KOPT-K1 (cell line): Measurements from ENCODE around the gene ESPL1.
"Not testable (repeated sequence)": the region's sequence is repeated elsewhere in the genome, so short reads cannot be mapped to it uniquely, and the experiment has no call there.

Experiments used
- H3K27ac ChIP-seq: fragments of 200-600 bp; sonication (generic); 2 replicates; pipeline ENCODE4 v1.5.1; 2016; ENCODE audit warnings: antibody characterized with exemption, mild to moderate bottlenecking, low read depth, low read length; ENCODE audit not compliant: poor library complexity, severe bottlenecking
- H3K36me3 ChIP-seq: fragments of 200-600 bp; sonication (generic); 2 replicates; pipeline ENCODE4 v1.5.1; 2017; ENCODE audit warnings: antibody characterized with exemption, mild to moderate bottlenecking, low read length, moderate library complexity; ENCODE audit not compliant: insufficient read depth
- H3K9me3 ChIP-seq: fragments of 200-600 bp; sonication (generic); 2 replicates; pipeline ENCODE4 v1.5.1; 2017; ENCODE audit warnings: antibody characterized with exemption, low read length, mild to moderate bottlenecking; ENCODE audit not compliant: insufficient read depth, poor library complexity, severe bottlenecking

Gene ESPL1

GRCh38 chr12:53327435-53328042 lies 59.4 kb downstream of the ESPL1 start:
- Histone ChIP-seq H3K36me3 (no peaks in the 10 kb centered on the region), H3K27ac (no peak overlapping the region), H3K9me3 (no peaks in the 10 kb centered on the region)

- Histone ChIP-seq H3K36me3 (no peaks in the 10 kb centered on the region), H3K9me3 (no peaks in the 10 kb centered on the region), H3K27ac (no peak overlapping the region)
Measured at GRCh38 chr12:53328043-53328435, 59.9 kb downstream of the ESPL1 start.

DNA sequence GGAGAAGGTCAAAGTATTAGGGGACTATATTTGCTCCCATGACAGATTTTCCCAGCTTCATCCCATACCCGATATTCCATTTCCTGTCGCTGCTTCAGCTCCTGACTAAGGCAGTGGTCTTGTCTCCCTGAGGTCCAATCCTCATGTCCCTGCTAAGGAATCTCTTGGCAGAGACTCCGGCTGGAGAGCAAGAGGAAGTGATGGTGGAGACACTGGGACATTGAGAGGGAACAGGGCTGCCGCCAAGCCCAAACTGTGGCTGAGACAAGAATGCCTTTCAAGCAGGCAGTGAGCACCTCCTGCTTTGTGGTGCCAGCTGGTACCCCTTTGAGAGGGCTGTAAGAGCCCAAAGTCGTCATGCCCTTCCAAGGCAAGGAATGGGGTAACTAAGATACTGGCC lies 62.6 kb downstream of the ESPL1 start:
- no peak overlapping the region for H3K27ac ChIP-seq
- H3K36me3 ChIP-seq = no peaks in the 10 kb centered on the region
- no peaks in the 10 kb centered on the region for H3K9me3 ChIP-seq

DNA sequence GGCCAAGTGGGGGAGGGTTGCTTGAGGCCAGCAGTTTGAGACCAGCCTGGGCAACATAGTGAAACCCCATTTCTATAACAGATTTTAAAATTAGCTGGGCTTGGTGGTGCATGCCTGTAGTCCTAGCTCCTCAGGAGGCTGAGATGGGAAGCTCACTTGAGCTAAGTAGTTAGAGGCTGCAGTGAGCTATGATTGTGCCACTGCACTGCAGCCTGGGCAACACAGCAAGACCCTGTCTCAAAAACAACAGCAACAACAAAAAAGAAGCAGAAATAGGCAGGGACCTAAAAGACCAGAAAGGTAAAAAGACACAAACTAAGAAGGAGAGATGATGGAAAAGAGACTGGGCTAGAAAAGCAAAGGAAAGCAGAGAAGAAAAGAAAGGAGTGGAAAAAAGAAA lies 64.2 kb downstream of the ESPL1 start:
- H3K9me3 ChIP-seq, H3K36me3 ChIP-seq, H3K27ac ChIP-seq: not testable (repeated sequence)

- Histone ChIP-seq H3K36me3 (no peaks in the 10 kb centered on the region), H3K27ac (no peak overlapping the region), H3K9me3 (no peaks in the 10 kb centered on the region)
Measured at GRCh38 chr12:53332744-53333143, 64.6 kb downstream of the ESPL1 start.

DNA sequence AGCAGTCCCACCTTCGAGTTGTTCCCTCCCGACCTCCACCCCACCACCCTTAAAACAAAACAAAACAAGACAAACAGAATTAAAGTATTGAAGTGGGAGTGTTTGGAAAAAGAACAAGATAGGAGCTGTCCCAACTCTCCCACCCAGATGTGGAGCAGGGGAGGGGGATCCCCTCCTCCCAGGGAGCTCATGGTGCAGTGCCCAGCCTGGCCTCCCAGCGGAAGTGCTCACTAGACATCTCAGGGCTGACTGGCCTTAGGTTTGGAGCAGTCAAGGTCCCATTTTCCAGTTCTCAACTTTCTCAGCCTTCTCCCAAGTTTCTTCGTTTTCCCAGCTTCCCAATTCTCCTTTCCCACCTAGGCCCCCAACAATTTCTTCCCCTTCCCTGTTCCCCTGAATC lies 65.2 kb downstream of the ESPL1 start:
- no peaks in the 10 kb centered on the region for H3K9me3 ChIP-seq
- no peak overlapping the region for H3K27ac ChIP-seq
- H3K36me3 ChIP-seq = no peaks in the 10 kb centered on the region

GRCh38 chr12:53333845-53334244 lies 65.7 kb downstream of the ESPL1 start:
- Histone ChIP-seq H3K36me3 (no peaks in the 10 kb centered on the region), H3K27ac (no peak overlapping the region), H3K9me3 (no peaks in the 10 kb centered on the region)

- no peaks in the 10 kb centered on the region for H3K36me3 ChIP-seq
- H3K9me3 ChIP-seq = no peaks in the 10 kb centered on the region
- H3K27ac ChIP-seq = no peak overlapping the region
Measured at GRCh38 chr12:53334822-53335221, 66.7 kb downstream of the ESPL1 start.

- Histone ChIP-seq H3K36me3 (no peaks in the 10 kb centered on the region), H3K9me3 (no peaks in the 10 kb centered on the region), H3K27ac (no peak within 1 kb of the TSS)
Measured at GRCh38 chr12:53336181-53336681, 68.1 kb downstream of the ESPL1 start, which contains the start of gene SP7. Gene SP7, minus strand, starts transcription at chr12:53336354. Its CDS starts 708 bp downstream, at chr12:53335646.

DNA sequence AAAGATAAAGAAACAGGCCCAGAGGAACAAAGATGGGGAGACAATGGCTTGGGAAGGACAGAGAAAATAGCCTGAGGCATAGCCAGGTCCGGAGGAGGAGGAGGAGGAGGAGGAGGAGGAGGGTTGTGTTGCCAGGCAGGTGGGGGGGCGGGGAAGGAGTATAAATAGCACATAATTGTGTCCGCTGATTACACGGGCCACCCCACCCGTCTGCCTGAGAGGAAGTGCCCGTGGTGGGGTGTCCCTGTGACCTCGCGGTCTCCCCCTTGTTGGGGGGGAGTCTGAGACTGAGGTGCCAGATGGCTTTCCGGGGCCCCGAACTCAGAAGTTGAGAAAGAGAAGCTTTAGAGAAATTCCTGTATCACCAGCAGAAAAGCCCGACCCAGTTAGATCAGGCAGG lies 69.9 kb downstream of the ESPL1 start:
- H3K36me3 ChIP-seq = no peaks in the 10 kb centered on the region
- no peaks in the 10 kb centered on the region for H3K9me3 ChIP-seq
- no peak overlapping the region for H3K27ac ChIP-seq

DNA sequence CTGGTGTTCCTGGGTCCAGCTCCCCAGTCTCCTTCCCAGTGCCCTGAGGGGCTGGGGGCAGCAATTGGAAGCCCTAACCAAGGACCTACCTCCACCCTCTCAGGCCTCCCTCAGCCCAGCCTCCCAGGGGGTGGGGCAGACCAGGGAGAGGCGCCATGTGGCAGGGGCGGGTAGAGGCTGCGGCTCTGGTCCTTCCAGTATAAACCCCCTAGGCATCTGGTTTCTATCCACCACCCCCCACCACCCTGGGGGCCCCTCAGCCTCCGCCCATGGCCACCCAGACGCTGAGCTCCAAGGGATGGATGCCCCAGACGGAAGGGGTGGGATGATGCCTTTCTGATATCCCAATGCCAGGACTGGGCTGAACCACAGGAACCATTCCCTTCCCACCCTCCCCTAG lies 70.8 kb downstream of the ESPL1 start:
- no peaks in the 10 kb centered on the region for H3K9me3 ChIP-seq
- H3K36me3 ChIP-seq = no peaks in the 10 kb centered on the region
- H3K27ac ChIP-seq = no peak overlapping the region

DNA sequence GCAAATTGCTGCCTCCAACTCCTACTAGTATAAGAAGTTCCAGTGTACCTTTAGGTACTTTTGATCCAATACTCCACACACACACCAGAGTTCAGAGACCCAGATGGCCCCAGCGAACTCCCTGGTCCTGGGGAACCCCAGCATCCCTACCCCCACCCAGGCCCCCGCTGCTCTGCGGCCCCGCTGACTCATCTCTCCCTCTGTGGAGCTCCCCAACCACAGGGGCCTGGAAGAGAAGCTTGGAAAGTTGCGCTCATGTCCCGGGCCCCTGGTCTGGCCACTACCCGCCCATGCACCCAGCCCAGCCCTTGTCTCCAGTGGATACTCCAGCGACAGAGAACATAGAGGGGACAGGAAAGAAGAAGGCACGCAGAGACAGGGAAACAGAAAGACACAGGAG lies 72.3 kb downstream of the ESPL1 start:
- Histone ChIP-seq H3K27ac (no peak overlapping the region), H3K9me3 (no peaks in the 10 kb centered on the region)

More for the DNA sequence above, 72.3 kb downstream of the ESPL1 start:
- no peaks in the 10 kb centered on the region for H3K36me3 ChIP-seq
